Omental fat pad (tissue), 4 donors: ENCODE results near the gene MTCP1. TPM values are rescaled to one million over a fixed set of nuclear protein-coding genes. Genes with fewer than 3 reads are reported as not detected.
A peak's percentile ranks its signal among the peaks of the same experiment; 100 is the strongest.

Source experiments
- ATAC-seq: fragments of 150-250 bp; one replicate; pipeline ENCODE4 v1.9.1; 2016; ENCODE audit warnings: mild to moderate bottlenecking, moderate library complexity; ENCODE audit not compliant: low FRiP score
- DNase-seq: peaks from one replicate; pipeline ENCODE4 v3.0.0-alpha.2; 2019; ENCODE audit warnings: low spot score
- CTCF ChIP-seq, 3 donors: fragments of 450-650 bp; IDR thresholded peaks; one replicate each; pipeline ENCODE4 v1.5.1; 2016 to 2017; ENCODE audit warnings: antibody characterized with exemption in 3 of 3, mild to moderate bottlenecking in 3 of 3, moderate library complexity in 2 of 3
- total RNA-seq, 4 donors: library from RNA; depleted of rRNA; stranded (reverse); fragments of >200 nt; gene quantifications; one replicate each; pipeline ENCODE4 v1.1.0, GENCODE V29; 2016

The MTCP1 gene
- total RNA-seq, 4 donors from 2014 or later = 0.74 to 3.5 (median 1.9) TPM

GRCh38 chrX:155094468-155095061 lies 23.6 kb upstream of the MTCP1 start:
- peak in 1 of 3 donors; percentile 8 for TF ChIP-seq CTCF (IDR thresholded peaks at IDR 0.05)
- DNase-seq (no peak), ATAC-seq (no peak)

GRCh38 chrX:155086961-155087735 lies 16.2 kb upstream of the MTCP1 start:
- ATAC-seq (no peak), DNase-seq (no peak)
- TF ChIP-seq CTCF (IDR thresholded peaks at IDR 0.05) = no peak

- DNase-seq = no peak
- ATAC-seq = no peak
- no peak for TF ChIP-seq CTCF (IDR thresholded peaks at IDR 0.05)
Measured at GRCh38 chrX:155086202-155086840, 15.4 kb upstream of the MTCP1 start.

- ATAC-seq = peak; percentile 5
- no peak for DNase-seq
- no peak for TF ChIP-seq CTCF (IDR thresholded peaks at IDR 0.05)
Measured at GRCh38 chrX:155071694-155072280, 851 bp upstream of the MTCP1 start.

GRCh38 chrX:155070663-155070974 lies 317 bp downstream of the MTCP1 start:
- DNase-seq (no peak), ATAC-seq (peak; percentile 29)
- TF ChIP-seq CTCF (IDR thresholded peaks at IDR 0.05) = no peak

- TF ChIP-seq CTCF (IDR thresholded peaks at IDR 0.05) = no peak
- no peak for DNase-seq
- no peak for ATAC-seq
Measured at GRCh38 chrX:155070038-155070437, 898 bp downstream of the MTCP1 start.
